ENCODE results near the gene CLIC4.

- TF ChIP-seq RUNX1 (IDR thresholded peaks at IDR 0.05; ENCODE audit: low read depth) = no peak
- no peak for TF ChIP-seq ZNF696 (CRISPR knock-in tag; conservative IDR thresholded peaks at IDR 0.05)
- no peak for TF ChIP-seq ZFP36 (IDR thresholded peaks at IDR 0.05; ENCODE audit: low read depth, low read length, partially characterized antibody)
- TF ChIP-seq U2AF1 (optimal IDR thresholded peaks at IDR 0.05; ENCODE audit: low read depth, low read length) = no peak
- TF ChIP-seq ZNF224 (CRISPR knock-in tag; IDR thresholded peaks at IDR 0.05) = no peak
- TF ChIP-seq CTCF (IDR thresholded peaks at IDR 0.05 in 2 of 3, conservative IDR thresholded peaks at IDR 0.05 in 1 of 3; ENCODE audit: insufficient read depth in 2 of 3, low read depth in 1 of 3, low read length in 3 of 3) = no peak; a peak in 1 of 6 replicates
- TF ChIP-seq E4F1 (CRISPR knock-in tag; IDR thresholded peaks at IDR 0.05; ENCODE audit: borderline replicate concordance) = no peak
- no peak for TF ChIP-seq POLR2A (conservative IDR thresholded peaks at IDR 0.05)
- TF ChIP-seq ZBTB40 (IDR thresholded peaks at IDR 0.05) = no peak
- no peak for TF ChIP-seq ZBTB40 (CRISPR knock-in tag; IDR thresholded peaks at IDR 0.05)
- TF ChIP-seq PATZ1 (CRISPR knock-in tag; IDR thresholded peaks at IDR 0.05; ENCODE audit: borderline replicate concordance) = no peak
- TF ChIP-seq ZNF785 (CRISPR knock-in tag; IDR thresholded peaks at IDR 0.05) = no peak
- TF ChIP-seq RAD21 (CRISPR knock-in tag; conservative IDR thresholded peaks at IDR 0.05 in 1 of 2, IDR thresholded peaks at IDR 0.05 in 1 of 2) = no peak
- no peak for TF ChIP-seq SMARCA4 (IDR thresholded peaks at IDR 0.05)
- no peak for TF ChIP-seq FOSL1 (tag; conservative IDR thresholded peaks at IDR 0.05)
Measured at GRCh38 chr1:24866211-24867083, 121.2 kb downstream of the CLIC4 start.

Measured in K562 (cell line).